HG03342 (cell line): ENCODE measurements around the gene LYZL1.
A peak's percentile ranks its signal among the peaks of the same experiment; 100 is the strongest.
"Not testable (repeated sequence)": the region's sequence is repeated elsewhere in the genome, so short reads cannot be mapped to it uniquely, and the experiment has no call there.

Source experiments
- ATAC-seq: cut with Tn5 transposase; IDR thresholded peaks from one replicate; pipeline ENCODE4 v1.9.1; 2021; ENCODE audit warnings: mild to moderate bottlenecking, moderate library complexity; ENCODE audit not compliant: unreplicated experiment

The LYZL1 gene

DNA sequence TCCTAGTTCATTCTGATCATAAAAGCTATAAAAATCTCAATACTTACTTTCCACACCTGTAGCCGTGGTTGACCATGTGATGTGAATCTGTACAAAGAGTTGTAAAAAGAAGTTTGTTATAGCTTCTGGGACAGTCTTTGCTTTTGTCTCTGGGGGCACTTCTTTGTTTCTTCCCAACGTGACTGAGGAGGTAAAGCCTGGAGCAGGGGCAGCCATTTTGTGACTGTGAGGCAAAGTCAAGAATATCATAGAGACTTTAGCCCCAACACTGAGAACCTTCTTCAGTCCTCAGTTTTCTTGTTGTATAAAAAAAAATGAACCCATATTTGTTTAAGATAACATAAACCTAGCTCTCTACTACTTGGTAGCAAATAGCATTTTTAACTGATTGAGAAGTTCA is 29.4 kb upstream of the LYZL1 start:
- no peak for ATAC-seq

DNA sequence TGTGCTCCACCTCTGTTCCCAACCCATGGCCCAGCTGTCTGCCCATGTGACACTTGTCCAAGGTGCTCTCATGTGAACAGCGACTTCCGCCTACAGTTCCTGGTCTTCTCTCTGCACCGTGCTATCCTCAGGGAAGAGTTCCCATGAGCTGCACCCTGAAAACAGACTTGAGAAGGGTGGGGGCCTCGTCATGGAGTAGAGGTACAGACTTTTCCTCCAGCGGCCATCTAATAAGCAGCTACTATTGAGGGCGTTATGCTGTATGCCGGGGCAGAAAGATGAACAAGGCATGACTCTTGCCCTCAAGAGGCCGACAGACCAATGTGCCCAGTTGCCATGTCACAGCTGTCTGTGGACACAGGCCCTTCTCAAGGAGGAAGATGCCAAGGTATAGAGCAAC is 25.4 kb upstream of the LYZL1 start:
- no peak for ATAC-seq

DNA sequence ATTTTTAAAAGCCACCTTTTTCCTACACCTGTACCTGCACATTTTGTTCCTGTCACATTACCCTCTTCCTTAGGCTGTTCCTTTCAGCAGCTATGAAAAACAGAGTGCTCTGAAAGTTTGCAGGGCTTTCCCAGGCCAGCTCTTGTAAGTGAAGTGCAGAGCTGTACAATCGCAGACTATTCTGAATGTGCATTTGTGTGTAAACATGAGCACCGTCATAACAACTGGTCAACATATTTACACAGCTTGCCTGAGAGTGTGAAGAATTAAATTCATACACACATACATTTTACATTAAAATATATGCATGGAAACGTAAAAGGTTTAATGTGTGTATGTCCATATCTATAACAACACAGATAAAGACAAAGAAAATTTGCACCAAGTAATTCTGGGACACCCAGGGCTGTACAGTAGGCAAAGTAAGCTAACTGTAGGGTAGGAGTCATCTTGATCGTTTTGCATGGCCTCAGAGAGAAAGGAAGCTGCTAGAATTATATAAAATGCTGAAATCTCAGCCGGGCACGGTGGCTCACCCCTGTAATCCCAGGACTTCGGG is 23.6 kb upstream of the LYZL1 start:
- ATAC-seq = no peak

DNA sequence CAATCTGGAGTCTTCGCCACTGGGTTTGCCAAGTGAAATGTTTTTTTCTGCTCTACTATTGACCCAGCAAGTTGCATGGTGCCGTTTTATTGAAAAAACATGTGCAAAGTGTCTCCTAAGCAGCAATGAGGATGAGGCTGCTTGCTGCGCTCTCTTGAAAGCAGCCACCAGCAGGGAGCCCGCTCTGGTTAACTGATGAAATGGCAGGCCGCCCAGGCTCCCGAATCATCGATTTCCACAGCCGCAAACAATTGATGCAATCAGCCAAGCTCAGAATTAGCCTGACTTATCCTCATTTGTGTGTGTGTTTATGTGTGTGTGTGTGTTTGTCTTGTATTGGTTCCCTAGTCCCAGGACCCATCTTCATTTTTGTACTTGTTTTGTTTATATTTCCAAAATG is 22.2 kb upstream of the LYZL1 start:
- ATAC-seq = no peak

DNA sequence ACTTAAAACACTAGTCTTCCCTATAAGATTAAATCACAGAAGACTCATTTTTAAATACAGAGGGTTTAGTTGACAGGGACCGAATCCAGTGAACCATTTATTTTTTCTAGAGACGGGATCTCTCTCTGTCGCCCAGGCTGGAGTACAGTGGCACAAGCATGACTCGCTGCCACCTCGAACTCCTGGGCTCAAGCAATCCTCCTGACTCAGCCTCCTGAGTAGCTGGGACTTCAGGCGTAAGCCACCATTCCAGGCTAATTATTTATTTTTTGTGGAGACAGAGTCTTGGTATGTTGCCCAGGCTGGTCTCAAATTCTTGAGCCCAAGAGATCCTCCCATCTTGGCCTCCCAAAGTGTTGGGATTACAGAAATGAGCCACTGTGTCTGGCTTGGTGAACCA is 20.9 kb upstream of the LYZL1 start:
- no peak for ATAC-seq

DNA sequence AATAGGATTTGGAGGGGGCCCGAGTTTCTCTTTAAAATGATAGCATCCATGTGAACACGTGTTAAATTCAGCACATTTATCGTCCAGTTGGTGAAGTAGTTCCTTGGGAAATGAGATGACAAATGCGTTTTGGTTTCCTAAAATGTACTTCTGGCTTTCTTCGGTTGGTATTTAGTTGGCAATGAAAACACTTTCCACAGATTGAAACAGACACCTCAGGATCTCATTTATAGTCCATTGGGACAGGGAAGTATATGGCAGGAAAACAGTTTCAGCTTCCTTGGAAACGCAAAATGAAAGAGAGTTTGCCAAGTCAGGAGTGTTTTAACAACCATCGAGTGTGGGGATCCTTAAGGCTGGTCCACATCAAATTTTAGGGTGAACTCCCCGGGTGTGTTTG is 19.4 kb upstream of the LYZL1 start:
- no peak for ATAC-seq

DNA sequence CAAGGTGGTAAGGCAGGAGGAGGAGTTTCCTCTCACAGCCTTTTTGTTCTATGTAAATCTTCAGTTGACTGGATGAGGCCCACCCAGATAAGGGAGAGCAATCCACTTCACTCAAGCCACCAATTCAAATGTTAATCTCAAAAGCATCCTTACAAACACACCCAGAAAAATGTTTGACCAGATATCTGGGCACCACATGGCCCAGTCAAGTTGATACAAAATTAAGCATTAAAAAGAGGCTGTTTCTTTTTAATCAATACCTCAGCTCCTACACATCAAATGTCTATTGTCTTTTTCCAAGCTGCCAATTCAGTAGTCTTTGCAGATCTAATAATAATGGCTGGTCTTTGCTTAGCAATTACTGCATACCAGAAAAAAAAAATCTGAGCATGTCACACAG is 18.0 kb upstream of the LYZL1 start:
- no peak for ATAC-seq

DNA sequence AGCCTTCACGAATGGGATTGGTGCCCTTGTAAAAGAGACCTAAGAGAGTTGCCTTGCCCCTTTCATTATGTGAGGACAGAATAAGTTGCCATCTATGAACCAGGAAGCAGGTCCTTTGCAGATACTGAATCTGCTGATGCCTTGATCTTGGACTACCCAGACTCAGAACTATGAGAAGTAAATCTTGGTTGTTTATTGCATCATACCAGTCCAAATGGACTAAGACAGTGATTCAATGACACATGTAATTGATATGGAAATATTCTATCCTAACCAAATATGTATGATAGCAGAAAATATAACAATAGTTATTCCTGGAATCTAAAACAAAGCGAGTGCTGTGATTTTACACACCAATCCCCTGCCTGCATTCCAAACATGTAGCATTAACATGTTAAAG is 17.0 kb upstream of the LYZL1 start:
- no peak for ATAC-seq

DNA sequence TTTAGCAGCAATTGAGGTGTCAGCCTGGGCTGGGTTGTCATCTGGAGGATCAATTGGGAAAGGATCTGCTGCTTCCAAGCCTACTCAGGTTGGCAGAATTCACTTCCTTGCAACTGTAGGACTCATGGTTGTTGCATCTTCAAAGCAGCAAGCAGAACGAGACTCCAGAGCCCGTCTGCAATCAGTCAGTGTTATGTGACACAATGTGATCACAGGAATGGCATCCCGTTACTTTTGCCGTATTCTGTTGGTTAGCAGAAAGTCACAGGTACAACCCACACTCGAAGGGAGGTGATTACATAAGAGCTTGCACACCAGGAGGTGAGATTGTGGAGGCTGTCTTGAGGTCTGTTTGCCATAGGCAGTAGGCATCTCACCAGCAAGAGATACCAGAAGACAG is 15.4 kb upstream of the LYZL1 start:
- no peak for ATAC-seq

DNA sequence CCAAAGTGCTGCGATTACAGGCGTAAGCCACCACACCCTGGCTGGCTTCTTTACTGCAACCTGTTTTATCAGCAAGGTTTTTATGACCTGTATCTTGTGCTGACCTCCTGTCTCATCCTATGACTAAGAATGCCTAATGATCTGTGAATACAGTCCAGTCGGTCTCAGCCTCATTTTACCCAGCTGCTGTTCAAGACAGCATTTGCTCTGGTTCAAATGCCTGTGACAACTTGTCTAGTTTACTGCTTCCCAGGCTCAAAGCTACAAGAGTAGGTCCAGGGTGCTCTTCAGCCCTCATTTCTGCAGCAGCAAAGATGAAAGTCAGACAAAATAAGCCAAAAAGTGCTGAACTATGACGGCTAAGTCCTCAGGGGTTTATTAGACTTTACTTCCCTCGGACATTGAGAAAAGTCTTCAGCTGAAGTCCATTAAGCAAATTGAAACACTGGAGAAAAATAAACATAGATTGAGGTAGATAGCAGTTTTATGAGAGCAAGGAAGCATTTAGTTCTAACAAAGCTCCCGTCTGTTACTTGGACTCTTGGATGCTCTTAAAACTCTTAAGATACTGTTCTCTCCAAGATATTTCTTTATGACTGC is 12.5 kb upstream of the LYZL1 start:
- no peak for ATAC-seq

DNA sequence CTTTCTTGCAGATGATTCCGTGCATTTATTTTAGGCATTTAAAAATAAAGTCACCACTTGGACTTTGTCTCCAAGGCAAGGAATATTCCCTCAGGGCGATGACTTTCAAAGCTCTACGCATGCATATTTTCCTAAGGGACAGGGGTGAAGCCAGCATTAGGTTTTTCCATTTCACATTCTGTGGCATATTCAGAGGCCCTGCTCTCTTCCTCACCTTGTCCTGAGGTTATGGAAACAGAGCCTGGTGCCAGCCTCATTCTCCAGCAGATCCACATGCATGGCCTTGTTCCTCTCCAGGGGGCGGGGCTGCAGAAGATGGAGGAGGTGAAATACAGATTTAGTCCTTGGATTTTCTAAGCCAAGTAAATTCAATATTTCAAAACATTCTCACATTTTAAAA is 11.6 kb upstream of the LYZL1 start:
- ATAC-seq = no peak

DNA sequence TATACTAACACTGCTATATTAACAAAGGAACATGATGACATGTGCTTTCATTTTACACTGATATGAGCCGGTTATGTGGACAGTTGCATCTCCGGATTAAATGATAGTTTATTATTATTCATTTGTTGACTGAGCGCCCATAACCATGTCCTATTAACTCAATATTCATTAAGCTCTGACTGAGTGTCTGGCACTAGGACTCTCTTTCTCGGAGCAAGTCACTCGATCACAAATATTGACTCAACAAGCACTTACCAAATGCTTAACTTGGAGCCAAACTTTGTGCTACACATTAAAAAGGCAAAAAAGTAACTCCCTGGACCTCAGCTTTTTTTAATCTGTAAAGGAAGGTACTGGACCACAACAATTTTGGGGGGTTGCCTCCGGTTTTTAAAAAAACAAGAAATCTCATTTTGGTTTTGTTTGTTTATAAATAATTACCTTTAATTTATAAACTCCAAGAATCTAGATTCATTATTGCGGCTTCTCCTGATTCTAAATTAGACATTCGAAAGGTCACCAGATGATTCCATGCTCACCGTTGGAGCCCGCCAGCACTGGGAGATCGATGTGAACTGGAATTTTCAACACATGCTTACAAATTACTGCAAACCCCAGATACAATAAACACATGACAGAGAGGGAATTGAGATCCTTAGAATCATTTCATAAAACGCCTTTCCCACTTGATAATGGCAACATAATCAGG is 8.9 kb upstream of the LYZL1 start:
- no peak for ATAC-seq

DNA sequence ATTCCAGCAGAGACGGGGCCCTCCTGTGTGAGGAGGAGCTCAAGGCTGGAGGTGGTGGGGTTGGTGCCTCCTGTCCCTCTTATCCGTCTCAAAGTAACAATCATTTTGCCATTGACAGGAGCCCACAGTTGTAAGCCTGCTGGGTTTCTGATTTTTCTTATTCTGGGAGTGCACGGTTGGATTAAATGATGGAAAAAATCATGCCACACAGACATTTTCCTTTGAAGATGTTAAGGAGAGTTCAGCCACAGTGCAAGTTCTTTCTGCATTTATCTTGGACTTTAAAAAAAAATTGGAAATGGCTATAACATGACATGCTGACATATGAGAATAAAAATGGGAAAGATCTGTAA is 8.4 kb upstream of the LYZL1 start:
- no peak for ATAC-seq

DNA sequence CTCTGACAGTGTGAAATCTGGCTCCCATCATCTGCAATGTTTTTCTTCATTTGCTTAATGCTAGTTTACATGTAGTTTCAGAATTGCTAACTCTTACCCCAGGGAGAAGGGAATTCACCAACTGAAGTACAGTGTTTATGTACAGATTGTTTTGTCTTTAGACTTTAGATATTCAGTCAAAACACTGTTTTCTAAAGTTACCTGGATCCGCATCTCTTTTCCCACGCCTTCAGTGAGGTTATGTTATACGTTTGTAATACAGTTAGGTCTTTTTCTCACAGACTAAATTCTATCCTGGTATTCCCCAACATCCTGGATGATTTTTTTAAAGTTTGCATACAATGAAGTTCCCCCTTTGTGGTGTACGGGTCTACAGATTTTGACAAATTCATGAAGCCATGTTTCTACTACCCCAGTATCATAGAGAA is 3.2 kb upstream of the LYZL1 start:
- ATAC-seq = peak; percentile 85

DNA sequence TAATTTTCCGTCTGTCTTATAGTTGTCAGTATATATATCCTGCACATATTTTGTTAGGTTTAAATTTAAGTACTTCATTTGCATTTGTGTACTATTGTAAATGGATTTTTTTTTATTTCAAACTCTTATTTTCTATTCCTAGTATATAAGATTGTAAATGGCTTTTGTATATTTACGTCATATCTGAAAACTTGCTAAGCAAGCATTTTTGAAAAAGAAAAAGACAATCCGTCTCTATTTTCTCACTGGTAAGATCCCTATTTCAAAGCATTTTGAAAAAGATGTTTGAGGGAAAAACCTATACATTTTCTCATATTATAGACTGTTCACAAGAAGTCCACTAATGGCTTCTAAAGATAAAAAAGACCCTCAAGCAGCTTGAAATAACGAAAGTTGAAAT is 1.2 kb upstream of the LYZL1 start:
- no peak for ATAC-seq

DNA sequence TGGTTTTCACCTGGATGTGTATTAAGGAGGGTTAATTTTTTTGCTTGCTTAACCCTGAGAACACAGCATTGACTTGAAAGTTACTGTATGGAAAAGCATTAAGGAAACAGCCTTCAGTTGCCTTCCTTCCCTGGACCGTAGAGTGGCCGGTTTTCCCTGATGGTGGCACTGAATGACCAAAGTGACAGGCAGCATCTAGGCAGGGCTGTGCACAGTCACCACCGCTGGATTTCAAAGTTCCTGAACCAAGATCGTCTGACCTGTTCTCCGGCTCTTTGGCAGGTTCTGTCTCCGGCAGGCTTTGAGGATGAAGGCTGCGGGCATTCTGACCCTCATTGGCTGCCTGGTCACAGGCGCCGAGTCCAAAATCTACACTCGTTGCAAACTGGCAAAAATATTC is 2.7 kb downstream of the LYZL1 start:
- ATAC-seq = not testable (repeated sequence)

DNA sequence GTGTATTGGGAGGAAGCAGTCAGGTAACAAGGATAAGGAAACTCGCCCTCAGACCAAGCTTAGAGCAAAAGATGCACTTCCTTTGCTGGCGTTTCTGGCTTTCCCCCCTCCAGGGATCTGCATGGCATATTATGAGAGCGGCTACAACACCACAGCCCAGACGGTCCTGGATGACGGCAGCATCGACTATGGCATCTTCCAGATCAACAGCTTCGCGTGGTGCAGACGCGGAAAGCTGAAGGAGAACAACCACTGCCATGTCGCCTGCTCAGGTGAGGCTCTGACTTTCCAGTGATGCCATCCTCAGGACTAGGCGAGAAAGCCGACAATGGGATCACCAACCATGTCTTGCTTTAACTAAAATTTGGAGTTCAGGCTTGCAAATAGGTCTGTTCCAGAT is 3.5 kb downstream of the LYZL1 start:
- not testable (repeated sequence) for ATAC-seq

DNA sequence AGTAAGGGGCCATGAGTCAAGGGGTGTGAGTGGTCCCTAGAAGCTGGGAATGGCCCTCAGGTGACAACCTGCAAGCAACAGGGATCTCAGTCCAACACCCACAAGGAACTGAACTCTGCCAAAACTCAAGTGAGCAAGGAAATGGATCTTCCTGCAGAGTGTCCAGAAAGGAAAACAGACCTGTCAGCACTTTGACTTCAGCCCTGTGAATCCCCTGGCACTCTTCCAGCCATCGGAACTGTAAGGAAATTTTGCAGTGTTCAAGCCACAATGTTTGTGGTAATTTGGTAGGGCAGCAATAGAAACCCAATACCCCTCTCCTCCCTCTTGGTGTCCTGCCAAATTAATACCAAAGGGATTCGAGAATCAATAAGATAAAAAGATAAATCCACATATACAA is 6.9 kb downstream of the LYZL1 start:
- ATAC-seq = no peak

DNA sequence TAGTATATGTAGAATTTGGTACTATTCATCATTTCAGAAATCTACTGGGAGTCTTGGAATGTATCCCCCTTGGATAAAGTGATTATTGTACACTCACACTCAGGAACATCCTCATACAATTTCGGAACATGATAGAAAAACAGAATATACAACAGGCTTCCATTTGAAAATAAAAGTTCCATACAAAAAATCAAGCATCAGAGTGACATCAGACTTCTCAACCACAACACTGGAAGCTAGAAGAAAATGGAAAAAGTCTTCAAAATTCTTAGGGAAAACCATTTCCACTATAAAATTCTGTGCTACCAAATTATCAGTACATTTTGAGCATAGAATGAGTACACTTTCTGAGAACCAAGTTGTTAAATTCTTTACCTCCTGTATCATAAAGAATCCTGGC is 8.8 kb downstream of the LYZL1 start:
- ATAC-seq = no peak

DNA sequence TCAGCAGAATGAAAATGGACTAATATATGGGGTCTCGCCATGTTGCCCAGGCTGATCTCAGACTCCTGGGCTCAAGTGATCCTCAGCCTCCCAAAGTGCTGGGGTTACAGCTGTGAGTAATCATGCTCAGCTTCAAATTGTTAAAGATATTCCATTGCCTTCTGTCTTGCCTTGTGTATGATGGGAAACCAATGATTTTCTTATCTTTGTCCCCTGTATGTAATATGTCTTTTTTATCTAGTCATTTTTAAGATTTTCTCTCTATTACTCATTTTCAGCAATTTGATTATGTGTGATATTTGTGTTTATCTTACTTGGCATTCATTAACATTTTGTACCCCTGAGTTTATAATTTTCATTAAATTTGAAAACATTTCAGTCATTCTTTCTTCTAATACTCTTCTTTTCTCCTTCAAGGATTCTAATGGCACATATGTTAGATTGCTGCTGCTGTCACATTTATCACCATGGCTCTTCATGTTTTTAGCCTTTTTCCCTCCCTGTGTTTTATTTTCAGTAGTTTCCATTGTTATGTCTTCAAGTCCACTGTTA is 12.6 kb downstream of the LYZL1 start:
- no peak for ATAC-seq

DNA sequence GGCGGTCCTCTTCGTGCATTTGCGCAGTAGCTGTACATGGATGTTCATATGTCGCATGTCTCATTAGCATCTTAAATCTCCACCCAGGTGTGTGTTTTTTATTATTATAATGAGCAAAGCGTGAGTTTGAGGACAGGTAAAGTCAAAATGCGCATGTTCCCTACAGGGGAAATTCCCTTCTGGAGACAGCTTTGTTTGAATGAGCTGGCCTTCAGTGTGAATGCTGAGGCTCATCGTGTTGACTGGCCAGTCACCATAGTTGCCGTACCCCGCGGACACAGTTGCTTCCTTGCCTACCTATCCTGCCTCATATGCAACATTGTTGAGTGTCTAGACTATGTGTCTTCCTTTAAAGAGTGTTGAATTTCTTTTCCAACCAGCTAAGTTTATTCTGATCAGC is 13.6 kb downstream of the LYZL1 start:
- no peak for ATAC-seq

DNA sequence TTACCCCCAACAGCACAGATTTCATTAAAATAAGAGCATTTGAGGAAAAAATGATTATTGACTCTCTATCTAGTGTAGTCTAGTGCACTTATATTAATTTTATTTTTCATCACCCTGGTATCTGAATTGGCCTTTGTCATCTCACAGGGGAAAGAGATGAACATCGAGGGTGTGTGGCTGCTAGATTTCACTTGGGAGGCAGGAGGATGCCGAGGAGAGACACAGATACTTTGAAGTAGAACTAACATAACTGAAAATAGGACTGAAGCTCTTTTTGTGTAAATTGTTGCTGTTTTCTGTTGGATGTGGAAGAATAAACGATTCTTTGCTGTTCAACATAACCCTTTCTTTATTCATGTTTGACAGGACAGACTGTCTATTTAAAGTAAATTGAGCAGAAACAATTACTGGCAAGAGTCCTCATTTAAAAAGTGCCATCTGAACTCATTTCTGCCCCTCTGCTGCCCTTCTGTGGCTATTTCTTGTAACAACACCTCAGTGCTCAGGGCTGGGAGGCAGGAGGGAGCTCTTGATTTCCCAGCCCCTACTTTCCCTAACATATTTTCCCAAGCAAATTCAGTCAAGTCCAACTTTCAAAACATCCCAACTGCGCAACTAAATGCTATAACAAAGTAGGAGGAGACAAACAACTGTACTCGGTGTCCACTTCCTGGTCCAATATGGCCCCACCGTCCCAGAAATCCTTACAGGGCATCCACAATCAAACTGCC is 15.6 kb downstream of the LYZL1 start:
- ATAC-seq = peak; percentile 56
